T-helper 1 cell (primary cell): ENCODE measurements around the gene RIMS1.
A peak's percentile ranks its signal among the peaks of the same experiment; 100 is the strongest.

Experiments
- DNase-seq, 5 donors: peaks; one replicate each; pipeline ENCODE4 v3.0.0-alpha.2; 2012 to 2020

RIMS1 gene

DNA sequence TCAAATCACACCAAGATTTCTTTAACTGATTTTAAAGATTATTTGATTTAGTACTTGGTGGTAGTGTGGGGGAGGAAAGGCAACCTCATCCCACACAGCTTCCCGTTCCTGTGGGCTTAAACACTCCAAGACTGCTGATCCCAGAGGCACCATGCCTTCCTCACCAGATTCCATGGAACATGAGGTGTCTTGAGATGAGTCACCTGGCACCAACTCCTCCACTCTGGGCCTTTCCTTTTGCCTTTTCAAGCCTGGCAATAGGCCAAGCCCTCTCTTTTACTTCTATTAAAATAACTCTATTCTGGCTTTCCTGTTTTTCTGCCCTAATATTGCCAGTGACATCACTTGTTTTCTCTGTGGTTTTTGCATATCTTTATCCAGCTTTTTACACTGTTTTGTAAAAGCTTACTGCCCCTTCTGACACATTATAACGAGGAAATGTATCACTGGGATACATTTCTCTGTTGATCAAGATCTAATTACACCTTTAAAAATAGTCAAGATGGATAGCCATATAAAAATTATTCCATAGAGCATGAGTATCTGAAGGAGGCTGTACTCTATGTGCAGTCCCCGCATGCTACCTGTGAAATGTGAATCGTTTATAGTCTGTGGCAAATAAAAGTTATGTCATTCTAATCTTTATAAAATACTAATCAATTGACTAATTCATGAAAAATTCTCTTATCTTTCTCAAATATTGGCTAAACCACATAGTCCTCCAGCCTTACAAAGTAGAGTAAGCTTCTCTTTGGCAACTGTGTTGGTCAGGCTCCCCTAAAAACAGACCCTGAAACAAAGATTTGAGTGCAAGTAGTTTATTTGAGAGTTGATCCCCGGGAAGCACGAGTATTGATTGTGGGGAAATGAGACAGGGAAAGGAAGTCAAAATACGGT lies 477.7 kb downstream of the RIMS1 start:
- DNase-seq = no peak

DNA sequence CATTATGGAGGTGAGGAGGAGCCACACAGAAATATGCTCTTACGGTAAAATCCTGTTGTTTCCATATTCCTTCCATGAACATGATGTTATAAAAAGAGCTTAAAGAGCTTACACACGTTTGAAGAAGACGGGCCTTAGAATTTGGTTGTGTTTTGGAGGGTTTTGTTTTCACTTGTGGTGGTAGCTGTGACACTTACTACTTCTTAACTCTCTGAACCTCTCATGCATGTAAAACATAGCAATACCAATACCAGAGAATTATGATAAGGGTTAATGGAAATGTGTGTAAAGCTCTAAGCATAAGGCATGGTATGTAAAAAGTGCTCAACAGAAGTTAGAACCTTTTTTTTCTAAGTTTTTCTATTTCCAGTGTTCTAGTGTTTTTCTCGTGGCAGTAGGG lies 479.4 kb downstream of the RIMS1 start:
- DNase-seq = no peak

- no peak for DNase-seq
These were observed 481.1 kb downstream of the RIMS1 start for GRCh38 chr6:72367439-72367838.

GRCh38 chr6:72371473-72371872 lies 485.1 kb downstream of the RIMS1 start:
- DNase-seq = no peak

- DNase-seq = no peak
These were observed 487.8 kb downstream of the RIMS1 start for GRCh38 chr6:72374172-72374571.

DNA sequence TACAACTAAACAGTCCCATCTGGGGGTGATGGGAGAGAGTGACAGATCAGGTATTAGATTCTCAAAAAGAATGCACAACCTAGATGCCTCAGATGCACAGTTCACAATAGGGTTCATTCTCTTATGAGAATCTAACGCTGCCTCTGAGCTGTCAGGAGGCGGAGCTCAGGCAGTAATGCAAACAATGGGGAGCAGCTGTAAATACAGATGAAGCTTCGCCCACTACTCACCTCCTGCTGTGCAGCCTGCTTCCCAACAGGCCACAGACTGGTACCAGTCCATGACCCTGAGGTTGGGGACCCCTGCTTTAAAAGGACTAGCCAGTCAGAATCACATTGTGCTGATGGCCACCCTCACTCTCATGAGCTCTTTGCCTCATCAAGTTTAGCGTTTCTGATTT lies 488.5 kb downstream of the RIMS1 start:
- no peak for DNase-seq

DNA sequence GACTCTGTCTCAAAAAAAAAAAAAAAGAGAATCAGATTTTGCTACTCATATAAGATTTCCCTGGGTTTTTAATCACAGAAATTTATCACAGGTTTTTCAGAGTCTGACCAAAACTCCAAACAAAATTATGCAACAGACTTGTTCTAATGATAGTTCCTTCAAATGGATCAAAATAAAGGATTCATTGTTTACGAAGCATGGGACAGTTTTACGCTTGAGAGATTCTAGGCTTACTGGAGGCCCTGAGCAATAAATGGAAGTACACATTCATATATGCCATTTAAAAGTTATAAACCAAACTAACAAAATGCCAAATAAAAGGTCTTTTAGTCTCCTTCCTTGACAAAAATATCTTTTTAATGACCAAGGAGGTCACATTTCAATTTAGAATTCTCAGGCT lies 490.4 kb downstream of the RIMS1 start:
- DNase-seq = no peak

GRCh38 chr6:72381076-72381475 lies 494.7 kb downstream of the RIMS1 start:
- DNase-seq = no peak

DNA sequence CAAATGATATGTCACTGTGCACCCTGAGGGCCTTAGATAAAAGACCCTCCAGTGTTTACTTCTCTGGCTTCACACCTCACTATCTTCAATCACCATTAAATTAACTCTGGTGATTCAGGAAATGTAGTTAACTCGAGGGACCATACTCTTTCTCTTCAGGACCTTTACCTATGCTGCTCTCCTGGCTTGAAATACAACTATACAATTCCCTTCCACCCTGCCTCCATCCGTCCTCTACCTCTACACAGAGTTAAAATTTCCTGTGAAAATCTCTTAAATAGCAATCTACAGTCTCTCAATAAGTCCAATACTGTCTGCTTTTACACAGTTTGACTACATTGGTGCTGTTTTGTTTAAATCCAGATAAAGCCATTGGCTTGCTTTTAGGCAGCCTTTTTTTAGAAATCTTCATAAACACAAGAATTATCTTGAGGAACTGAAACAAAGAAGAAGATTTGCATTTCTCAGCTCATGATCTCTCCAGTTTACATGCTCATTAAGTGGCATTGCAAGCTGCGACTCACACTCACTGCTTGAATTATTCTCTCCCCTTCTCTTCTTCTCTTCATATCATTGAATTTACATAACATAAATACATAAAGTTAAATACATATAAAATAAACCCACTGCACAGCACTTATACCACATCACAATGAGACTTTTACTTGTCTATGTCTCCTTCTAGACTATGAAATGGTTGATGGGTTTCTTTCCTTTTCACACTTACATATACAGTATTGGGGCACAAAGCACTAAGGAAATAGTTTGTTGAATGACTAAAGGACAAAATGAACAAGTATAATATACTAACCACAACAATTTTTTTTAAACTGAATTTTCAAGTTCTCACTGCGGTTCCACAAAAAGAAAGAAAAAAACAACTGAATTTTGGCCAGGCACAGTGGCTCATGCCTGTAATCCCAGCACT lies 496.5 kb downstream of the RIMS1 start:
- DNase-seq = no peak

- DNase-seq = no peak
These were observed 500.0 kb downstream of the RIMS1 start for GRCh38 chr6:72386324-72386723.

GRCh38 chr6:72389698-72390097 lies 503.3 kb downstream of the RIMS1 start:
- no peak for DNase-seq

DNA sequence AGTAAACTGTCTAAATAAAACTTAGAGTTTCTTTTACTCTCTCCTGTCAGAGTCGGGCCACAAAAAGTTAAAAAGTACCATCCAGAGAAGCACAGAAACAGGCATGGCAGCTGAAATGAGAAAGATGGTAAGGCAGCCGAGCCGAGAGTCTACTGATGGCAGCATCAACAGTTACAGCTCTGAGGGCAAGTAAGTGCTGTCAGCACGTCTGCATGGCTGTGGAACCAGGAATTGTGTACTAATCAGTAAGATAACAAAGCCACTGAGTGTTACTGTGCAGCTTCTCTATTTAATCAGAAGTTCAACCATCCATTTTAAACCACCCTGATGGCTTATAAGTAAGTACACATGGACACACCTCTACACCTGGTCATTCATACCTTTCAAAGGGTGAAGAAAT lies 504.2 kb downstream of the RIMS1 start:
- no peak for DNase-seq

GRCh38 chr6:72401865-72402264 lies 515.5 kb downstream of the RIMS1 start:
- no peak for DNase-seq

DNA sequence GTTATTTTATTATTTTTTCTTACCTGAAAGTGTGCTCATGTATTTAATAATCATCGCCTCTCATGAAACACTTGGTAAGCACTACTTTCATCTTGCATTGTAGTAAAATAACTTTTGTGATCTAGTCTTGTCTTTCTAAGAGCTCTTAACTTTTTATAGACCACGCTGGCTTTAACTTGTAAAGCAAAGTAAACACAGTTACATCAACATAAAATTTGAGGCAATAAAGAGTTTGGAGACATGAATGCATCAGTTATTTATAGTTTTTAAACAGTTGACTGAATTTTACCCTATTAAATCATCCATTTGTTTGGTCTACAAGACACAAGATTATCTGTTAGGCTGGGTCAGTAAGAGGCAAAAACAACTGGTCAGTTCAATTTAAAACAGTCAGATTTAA lies 517.1 kb downstream of the RIMS1 start:
- no peak for DNase-seq

DNA sequence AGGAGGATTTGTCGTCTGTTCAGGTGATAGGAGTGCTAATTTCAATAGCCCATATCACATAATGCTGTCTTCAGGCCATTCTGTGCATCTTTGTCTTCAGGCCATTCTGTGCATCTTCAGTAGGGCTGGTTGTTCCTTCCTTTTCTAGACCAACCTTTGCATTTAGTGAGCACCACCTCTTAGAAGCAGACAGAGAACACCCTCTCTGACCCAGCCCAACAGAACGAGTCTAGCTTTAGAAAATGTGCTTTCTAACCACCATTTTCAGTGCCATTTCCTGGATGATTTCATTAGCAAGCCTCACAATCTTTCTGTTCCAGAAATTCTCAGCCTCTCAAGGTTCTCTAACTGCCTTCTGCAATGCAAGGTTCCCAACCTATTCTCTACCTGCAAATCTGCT lies 520.2 kb downstream of the RIMS1 start:
- no peak for DNase-seq

DNA sequence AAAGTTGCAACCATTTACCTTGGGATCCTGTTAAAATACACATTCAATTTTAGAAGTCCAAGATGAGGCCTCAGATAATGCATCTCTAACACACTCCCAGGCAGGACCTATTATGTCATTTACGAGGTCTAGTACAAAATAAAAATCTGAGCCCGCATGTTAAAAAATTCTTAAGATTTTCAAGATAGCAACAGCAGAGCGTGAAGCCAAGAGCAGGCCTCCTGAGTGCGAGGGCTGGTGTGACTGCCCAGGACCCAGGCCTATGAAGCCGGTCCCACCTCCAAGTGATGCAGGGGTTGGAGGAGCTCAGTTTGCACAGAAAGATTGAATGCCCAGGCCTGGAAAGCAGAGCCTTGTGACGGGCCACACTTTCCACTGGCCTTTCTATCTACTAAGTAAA lies 524.4 kb downstream of the RIMS1 start:
- no peak for DNase-seq

DNA sequence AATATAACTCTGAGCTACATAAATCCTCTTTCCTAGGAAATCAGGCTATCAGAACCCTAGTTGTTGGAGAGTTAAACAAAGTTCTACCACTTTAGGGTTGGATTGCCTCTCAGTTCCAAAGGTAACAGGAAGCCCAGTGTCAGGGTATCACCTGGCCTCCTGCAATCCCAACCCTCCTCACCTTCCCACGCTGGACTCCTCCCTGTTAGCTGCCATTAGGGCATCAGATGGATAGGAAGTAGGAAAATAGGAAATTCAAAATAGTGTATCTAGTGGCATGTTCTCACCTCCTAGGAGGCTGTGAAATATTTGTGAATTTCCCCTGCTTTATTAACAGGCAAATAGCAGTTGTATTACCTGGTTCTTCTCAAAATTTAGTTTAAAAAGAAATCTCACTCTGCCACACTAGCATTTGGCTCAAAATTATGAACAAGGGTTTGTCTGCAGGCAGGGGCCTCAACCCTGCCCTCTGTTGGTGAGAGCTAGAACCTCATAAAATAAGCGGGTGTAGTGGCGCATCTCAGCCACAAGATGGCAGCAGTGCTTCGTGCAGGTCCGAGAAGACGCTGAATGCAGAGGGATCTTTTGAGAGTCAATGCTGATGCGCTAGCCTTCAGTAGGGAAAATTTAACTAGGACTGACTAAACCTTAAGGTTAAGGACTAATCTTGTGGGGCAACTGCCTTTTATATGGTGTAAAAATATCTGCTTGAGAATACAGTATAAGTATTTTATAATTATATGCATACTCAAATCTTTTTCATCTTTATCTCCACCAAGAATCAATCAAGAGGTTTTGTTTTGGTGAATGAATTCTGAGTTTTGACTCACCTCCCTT lies 525.7 kb downstream of the RIMS1 start:
- peak; percentile 32 to 74 (median 55) for DNase-seq

GRCh38 chr6:72412709-72413044 lies 526.3 kb downstream of the RIMS1 start:
- DNase-seq = no peak

GRCh38 chr6:72413884-72414283 lies 527.5 kb downstream of the RIMS1 start:
- DNase-seq = no peak

GRCh38 chr6:72414657-72415056 lies 528.3 kb downstream of the RIMS1 start:
- DNase-seq = no peak

DNA sequence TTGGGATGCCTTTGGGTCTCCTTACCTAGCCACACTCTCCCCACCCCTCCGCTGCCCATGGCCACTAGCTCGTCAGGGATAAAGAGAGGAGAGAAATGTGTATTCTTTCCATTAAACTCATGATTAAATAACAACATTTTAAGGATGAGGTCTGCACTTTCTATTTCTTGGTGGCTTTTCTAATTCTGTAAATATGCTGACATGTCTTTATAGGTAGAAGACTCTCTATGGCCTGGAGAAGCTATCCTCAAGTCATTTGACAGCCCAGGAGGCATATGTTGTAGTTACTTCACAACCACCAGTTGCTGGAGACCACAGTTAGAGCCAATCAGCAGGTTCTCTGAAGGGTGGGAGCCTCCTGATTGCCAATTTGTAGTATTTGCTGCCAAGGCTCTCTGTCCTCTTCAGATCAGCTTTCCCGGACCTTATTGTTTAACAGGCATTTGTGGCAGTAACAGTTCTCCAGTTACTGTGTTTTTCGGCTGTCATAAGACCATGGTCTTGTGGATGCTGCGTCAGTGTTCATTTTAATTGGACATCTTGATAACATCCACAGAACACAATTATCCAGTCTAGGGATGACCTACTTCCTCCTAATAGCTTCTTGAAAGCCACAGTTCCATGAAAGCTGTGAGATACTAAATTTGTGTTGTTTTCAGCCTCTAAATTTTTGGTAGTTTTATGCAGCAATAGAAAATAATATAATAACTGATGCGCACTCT lies 530.6 kb downstream of the RIMS1 start:
- DNase-seq = no peak

DNA sequence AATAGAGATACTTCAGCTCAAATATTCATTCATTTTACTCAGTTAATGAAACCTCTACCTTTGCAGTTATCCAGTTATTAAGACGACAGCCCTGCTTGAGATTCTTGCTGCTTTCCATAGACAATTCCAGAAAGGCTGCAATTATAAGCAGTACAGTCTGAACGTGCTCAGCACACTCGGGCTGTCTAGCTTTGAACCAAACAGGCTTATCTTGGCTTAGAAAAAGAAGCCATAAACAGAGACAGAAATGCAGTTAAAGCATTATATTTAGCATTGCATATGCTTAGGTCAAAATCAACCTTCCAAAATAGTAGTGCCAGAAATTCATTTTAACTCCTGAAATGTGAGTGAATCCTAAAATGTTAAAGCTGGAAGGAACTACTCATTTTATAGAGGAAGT lies 531.4 kb downstream of the RIMS1 start:
- DNase-seq = no peak
